Measurements from ENCODE around the gene CDC26. TPM values are rescaled to one million over a fixed set of nuclear protein-coding genes. Genes with fewer than 3 reads are reported as not detected.

The CDC26 gene
- total and polyA plus RNA-seq, 10 of the 15 experiments (the other 5 are each of a cell fraction or from before 2014, with no cell fraction given) = 28.2 to 156 (median 61.5) TPM

DNA sequence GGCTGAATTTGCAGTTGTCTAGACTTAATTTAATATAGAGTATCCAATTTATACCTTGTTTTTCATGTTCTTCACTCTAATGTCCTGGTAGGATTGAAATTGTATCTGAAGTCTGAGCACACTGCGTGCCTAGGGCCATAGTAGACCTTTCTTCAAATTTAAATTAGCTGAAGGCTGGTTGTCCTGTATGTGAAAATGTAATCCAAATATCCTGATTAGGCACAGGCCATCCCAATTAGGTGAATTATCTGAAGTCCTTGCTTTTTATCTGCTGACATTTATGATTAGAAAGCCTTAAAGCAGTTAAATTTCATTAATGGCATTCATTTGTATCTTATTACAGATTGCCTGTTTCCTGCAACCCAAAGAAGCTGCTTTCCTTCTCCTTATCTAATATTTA lies 20.4 kb downstream of the CDC26 start:
- no peaks in the 10 kb centered on the region for H3K4me1 ChIP-seq (ENCODE audit: control insufficient read depth, insufficient read depth, low read length)
- H3K9ac ChIP-seq (ENCODE audit: control insufficient read depth, insufficient read depth, low read length) = no peak overlapping the region
- FAIRE-seq (no peak), ATAC-seq (no peak), DNase-seq (ENCODE audit: low read depth, low spot score) (no peak)
- ChIA-PET POLR2A (no interaction called here), SMC1A (ENCODE audit: uncharacterized antibody, unreplicated experiment) (interaction anchor here (1.7 to 2.0 kb wide), 2 partner anchors 34 to 66 kb away, joined by 3 to 9 read pairs; partner anchors contain the start of genes FKBP15 and SLC31A1), RAD21 (ENCODE audit: unreplicated experiment) (interaction anchor here (1.0 kb wide), 1 partner anchor 19 kb away, joined by 4 read pairs; no protein-coding TSS in a partner anchor), CTCF (no interaction called here)
- H3K9me3 ChIP-seq (replicated peaks; ENCODE audit: control insufficient read depth, insufficient read depth, low read length) = no peaks in the 10 kb centered on the region
- no peaks in the 10 kb centered on the region for H3K79me2 ChIP-seq (ENCODE audit: control insufficient read depth, insufficient read depth, low read length)
- H3K4me2 ChIP-seq (ENCODE audit: control insufficient read depth, insufficient read depth) = no peak overlapping the region
- intact Hi-C loops (cut with micrococcal nuclease; ENCODE audit: unreplicated experiment) = no loop called here
- 96% methylated on average over 1 of the region's 1 CpG for WGBS (ENCODE audit: insufficient coverage, insufficient replicate concordance, low lambda C conversion rate, missing lambda C conversion rate)
- no peak overlapping the region for H3K4me3 ChIP-seq
- peaks cover 2 to 8% of the 10 kb centered on the region in 2 experiments; a peak in 2 of 4 replicates for H3K36me3 ChIP-seq (ENCODE audit: control insufficient read depth in 2 of 2, insufficient read depth in 2 of 2, low read length in 1 of 2)
- H4K20me1 ChIP-seq (ENCODE audit: control insufficient read depth, insufficient read depth) = no peaks in the 10 kb centered on the region
- no peak overlapping the region for H2AFZ ChIP-seq (ENCODE audit: control insufficient read depth, low read depth, low read length)
- no peaks in the 10 kb centered on the region for H3K27me3 ChIP-seq (replicated peaks in 1 of 2; ENCODE audit: control insufficient read depth in 2 of 2, insufficient read depth in 2 of 2, low read length in 1 of 2)
- in situ Hi-C loops (cut with MboI) = no loop called here
- no peak for TF ChIP-seq EP300 (IDR thresholded peaks at IDR 0.05; ENCODE audit: borderline replicate concordance in 1 of 2, control insufficient read depth in 1 of 2, low read depth in 2 of 2, low read length in 2 of 2)
- no peak for TF ChIP-seq SREBF1 (IDR thresholded peaks at IDR 0.05; ENCODE audit: low read length)
- TF ChIP-seq RELA (IDR thresholded peaks at IDR 0.05; ENCODE audit: borderline replicate concordance, partially characterized antibody) = no peak
- TF ChIP-seq EED (IDR thresholded peaks at IDR 0.05; ENCODE audit: low read depth) = no peak
- no peak for TF ChIP-seq SMARCA5 (IDR thresholded peaks at IDR 0.05)
- TF ChIP-seq ZSCAN29 (IDR thresholded peaks at IDR 0.05) = no peak
- TF ChIP-seq FOS (IDR thresholded peaks at IDR 0.05; ENCODE audit: borderline replicate concordance, extremely low read depth, insufficient read length) = no peak
- TF ChIP-seq RAD21 (IDR thresholded peaks at IDR 0.05; ENCODE audit: insufficient read depth, low read depth, low read length) = no peak
- no peak for TF ChIP-seq NBN (IDR thresholded peaks at IDR 0.05)
- no peak for TF ChIP-seq ZNF384 (IDR thresholded peaks at IDR 0.05; ENCODE audit: borderline replicate concordance, low read depth, low read length)
- no peak for TF ChIP-seq CEBPZ (IDR thresholded peaks at IDR 0.05; ENCODE audit: low read depth, low read length)
- TF ChIP-seq, protein P1, sequence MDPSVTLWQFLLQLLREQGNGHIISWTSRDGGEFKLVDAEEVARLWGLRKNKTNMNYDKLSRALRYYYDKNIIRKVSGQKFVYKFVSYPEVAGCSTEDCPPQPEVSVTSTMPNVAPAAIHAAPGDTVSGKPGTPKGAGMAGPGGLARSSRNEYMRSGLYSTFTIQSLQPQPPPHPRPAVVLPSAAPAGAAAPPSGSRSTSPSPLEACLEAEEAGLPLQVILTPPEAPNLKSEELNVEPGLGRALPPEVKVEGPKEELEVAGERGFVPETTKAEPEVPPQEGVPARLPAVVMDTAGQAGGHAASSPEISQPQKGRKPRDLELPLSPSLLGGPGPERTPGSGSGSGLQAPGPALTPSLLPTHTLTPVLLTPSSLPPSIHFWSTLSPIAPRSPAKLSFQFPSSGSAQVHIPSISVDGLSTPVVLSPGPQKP (IDR thresholded peaks at IDR 0.05; ENCODE audit: low read depth, low read length) = no peak
- TF ChIP-seq TBL1XR1 (IDR thresholded peaks at IDR 0.05; ENCODE audit: low read depth, low read length) = no peak
- no peak for TF ChIP-seq WRNIP1 (IDR thresholded peaks at IDR 0.05; ENCODE audit: borderline replicate concordance, low read depth, low read length)
- no TSS peak for BruUV-seq (replicated peaks)
- H3K27ac ChIP-seq (ENCODE audit: control insufficient read depth, insufficient read depth) = no peak overlapping the region

Measured in GM12878 (cell line).